ENCODE data around the gene PAK1. TPM values are rescaled to one million over a fixed set of nuclear protein-coding genes. Genes with fewer than 3 reads are reported as not detected.

The PAK1 gene
- total and polyA plus RNA-seq, 2 donors (not counting 1 experiment from before 2014, with no cell fraction given) = 11.9 to 23.4 TPM

GRCh38 chr11:77403211-77403610 lies 70.7 kb downstream of the PAK1 start:
- Histone ChIP-seq H2AFZ (ENCODE audit: insufficient read depth, low read depth, low read length, poor library complexity, severe bottlenecking) (no peak overlapping the region), H3K36me3 (replicated peaks in 1 of 2; ENCODE audit: control extremely low read depth in 1 of 2, control insufficient read depth in 1 of 2, extremely low read depth in 1 of 2, insufficient read depth in 2 of 2, low read length in 1 of 2) (peaks cover 0 to 2% of the 10 kb centered on the region in 2 experiments), H3K27ac (ENCODE audit: low read length in 2 of 2) (no peak overlapping the region), H3K9me3 (ENCODE audit: control extremely low read depth in 1 of 3, control insufficient read depth in 2 of 3, insufficient read depth in 1 of 3, low read length in 2 of 3) (no peaks in the 10 kb centered on the region), H3K9ac (ENCODE audit: low read length) (no peak overlapping the region), H3K4me1 (ENCODE audit: control insufficient read depth in 2 of 2, insufficient read depth in 2 of 2, low read length in 2 of 2) (no peaks in the 10 kb centered on the region), H3K27me3 (replicated peaks in 1 of 4; ENCODE audit: control extremely low read depth in 1 of 4, control insufficient read depth in 3 of 4, insufficient read depth in 4 of 4, low read length in 3 of 4) (no peaks in the 10 kb centered on the region), H3K4me2 (replicated peaks; ENCODE audit: low read depth, low read length, poor library complexity, severe bottlenecking) (no peak overlapping the region), H4K20me1 (ENCODE audit: control insufficient read depth, insufficient read depth, low read length, poor library complexity, severe bottlenecking) (no peaks in the 10 kb centered on the region), H3K4me3 (ENCODE audit: control extremely low read depth in 1 of 5, extremely low read depth in 1 of 5, insufficient read depth in 1 of 5, low read depth in 2 of 5, low read length in 4 of 5) (no peak overlapping the region), H3K79me2 (ENCODE audit: control insufficient read depth, insufficient read depth, low read length) (peaks cover 14% of the 10 kb centered on the region)
- intact Hi-C loops (cut with micrococcal nuclease) = no loop called here
- ATAC-seq (ENCODE audit: low read depth) (no peak), DNase-seq (no peak)
- WGBS (ENCODE audit: insufficient coverage) = 92% methylated on average over 1 of the region's 1 CpG
- ChIA-PET CTCF (no interaction called here), POLR2A (no interaction called here)
- Mint-ChIP-seq H3K9me3 (ENCODE audit: insufficient read depth) (no peaks in the 10 kb centered on the region), H3K4me3 (no peak overlapping the region), H3K27ac (no peak overlapping the region), H3K4me1 (peaks cover 13% of the 10 kb centered on the region), H3K27me3 (no peaks in the 10 kb centered on the region)
- no peak for TF ChIP-seq EZH2 (IDR thresholded peaks at IDR 0.05; ENCODE audit: borderline replicate concordance, insufficient read depth, low read depth, low read length, poor library complexity, severe bottlenecking)
- TF ChIP-seq, protein P1, sequence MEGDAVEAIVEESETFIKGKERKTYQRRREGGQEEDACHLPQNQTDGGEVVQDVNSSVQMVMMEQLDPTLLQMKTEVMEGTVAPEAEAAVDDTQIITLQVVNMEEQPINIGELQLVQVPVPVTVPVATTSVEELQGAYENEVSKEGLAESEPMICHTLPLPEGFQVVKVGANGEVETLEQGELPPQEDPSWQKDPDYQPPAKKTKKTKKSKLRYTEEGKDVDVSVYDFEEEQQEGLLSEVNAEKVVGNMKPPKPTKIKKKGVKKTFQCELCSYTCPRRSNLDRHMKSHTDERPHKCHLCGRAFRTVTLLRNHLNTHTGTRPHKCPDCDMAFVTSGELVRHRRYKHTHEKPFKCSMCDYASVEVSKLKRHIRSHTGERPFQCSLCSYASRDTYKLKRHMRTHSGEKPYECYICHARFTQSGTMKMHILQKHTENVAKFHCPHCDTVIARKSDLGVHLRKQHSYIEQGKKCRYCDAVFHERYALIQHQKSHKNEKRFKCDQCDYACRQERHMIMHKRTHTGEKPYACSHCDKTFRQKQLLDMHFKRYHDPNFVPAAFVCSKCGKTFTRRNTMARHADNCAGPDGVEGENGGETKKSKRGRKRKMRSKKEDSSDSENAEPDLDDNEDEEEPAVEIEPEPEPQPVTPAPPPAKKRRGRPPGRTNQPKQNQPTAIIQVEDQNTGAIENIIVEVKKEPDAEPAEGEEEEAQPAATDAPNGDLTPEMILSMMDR (IDR thresholded peaks at IDR 0.05) = no peak

DNA sequence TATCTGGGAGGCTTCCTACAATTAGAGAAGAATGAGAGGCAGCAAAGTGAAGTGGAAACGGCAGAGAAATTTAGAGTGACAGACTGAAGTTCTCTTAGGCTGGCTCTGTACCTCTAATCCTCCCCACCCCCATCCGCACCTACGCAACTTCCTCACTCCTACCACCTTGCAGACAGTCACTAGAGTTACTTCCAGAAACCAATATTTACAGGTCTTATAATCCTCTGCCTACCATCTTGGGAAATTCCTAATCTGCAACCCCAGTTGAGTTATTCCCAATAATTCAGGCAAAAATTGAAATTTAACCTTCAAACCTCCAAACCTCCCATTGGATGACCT lies 71.7 kb downstream of the PAK1 start:
- DNase-seq (no peak), ATAC-seq (ENCODE audit: low read depth) (no peak)
- WGBS (ENCODE audit: insufficient coverage) = 86% methylated on average over 2 of the region's 3 CpGs
- Histone ChIP-seq H3K27ac (ENCODE audit: low read length in 2 of 2) (no peak overlapping the region), H3K79me2 (ENCODE audit: control insufficient read depth, insufficient read depth, low read length) (peaks cover 14% of the 10 kb centered on the region), H2AFZ (ENCODE audit: insufficient read depth, low read depth, low read length, poor library complexity, severe bottlenecking) (no peak overlapping the region), H3K4me3 (ENCODE audit: control extremely low read depth in 1 of 5, extremely low read depth in 1 of 5, insufficient read depth in 1 of 5, low read depth in 2 of 5, low read length in 4 of 5) (no peak overlapping the region), H3K27me3 (replicated peaks in 1 of 4; ENCODE audit: control extremely low read depth in 1 of 4, control insufficient read depth in 3 of 4, insufficient read depth in 4 of 4, low read length in 3 of 4) (no peaks in the 10 kb centered on the region), H3K9ac (ENCODE audit: low read length) (no peak overlapping the region), H3K4me1 (ENCODE audit: control insufficient read depth in 2 of 2, insufficient read depth in 2 of 2, low read length in 2 of 2) (no peaks in the 10 kb centered on the region), H3K9me3 (ENCODE audit: control extremely low read depth in 1 of 3, control insufficient read depth in 2 of 3, insufficient read depth in 1 of 3, low read length in 2 of 3) (no peaks in the 10 kb centered on the region), H3K36me3 (replicated peaks in 1 of 2; ENCODE audit: control extremely low read depth in 1 of 2, control insufficient read depth in 1 of 2, extremely low read depth in 1 of 2, insufficient read depth in 2 of 2, low read length in 1 of 2) (no peaks in the 10 kb centered on the region), H4K20me1 (ENCODE audit: control insufficient read depth, insufficient read depth, low read length, poor library complexity, severe bottlenecking) (no peaks in the 10 kb centered on the region), H3K4me2 (replicated peaks; ENCODE audit: low read depth, low read length, poor library complexity, severe bottlenecking) (no peak overlapping the region)
- CTCF ChIA-PET = no interaction called here
- POLR2A ChIA-PET = no interaction called here
- Mint-ChIP-seq H3K4me1 (peaks cover 13% of the 10 kb centered on the region), H3K27me3 (no peaks in the 10 kb centered on the region), H3K4me3 (no peak overlapping the region), H3K27ac (no peak overlapping the region), H3K9me3 (ENCODE audit: insufficient read depth) (no peaks in the 10 kb centered on the region)
- intact Hi-C loops (cut with micrococcal nuclease) = no loop called here
- TF ChIP-seq, protein P1 (IDR thresholded peaks at IDR 0.05) = no peak

Data from B cell (primary cell).